A549 (cell line): ENCODE measurements around the gene TRMT10C. TPM values are rescaled to one million over a fixed set of nuclear protein-coding genes. Genes with fewer than 3 reads are reported as not detected.

ENCODE experiments used
- ATAC-seq, 2 experiments: fragments of 200-7000 bp in 1 of 2; fragments of >200 bp in 1 of 2; cut with Nextera tagmentation in 1 of 2; cut with Tn5 transposase in 1 of 2; 3 replicates each; pipeline versions ENCODE4 v1.8.0 to v1.9.1; 2018 to 2020; ENCODE audit warnings: mild to moderate bottlenecking in 1 of 2, moderate library complexity in 1 of 2
- CTCF ChIA-PET: fragments of 300-600 bp; sonication (Branson Sonifier 250); formaldehyde crosslinking; extraction: SDS; loops from one replicate; lab custom pipeline; 2021; ENCODE audit warnings: antibody characterized with exemption, inconsistent platforms; lab: Yijun Ruan, JAX
- POLR2A ChIA-PET: fragments of 350-600 bp; formaldehyde crosslinking; extraction: SDS; loops from one replicate; lab custom pipeline; 2021; ENCODE audit warnings: antibody characterized with exemption, inconsistent platforms; lab: Yijun Ruan, JAX
- DNase-seq, 2 experiments: peaks; one replicate each; pipeline versions ENCODE4 v3.0.0 to v3.0.0-alpha.2; 2011 to 2016; ENCODE audit warnings: low read depth in 1 of 2, low spot score in 1 of 2
- FAIRE-seq: peaks from 2 replicates; lab custom pipeline; 2011; peaks lifted over from hg19 to GRCh38; lab: Jason Lieb, UNC
- H3K27ac ChIP-seq, 2 experiments: fragments of >200 bp; sonication (Bioruptor Twin); formaldehyde crosslinking; 3 replicates each; pipeline ENCODE4 v1.5.1; 2016 to 2017
- H3K4me1 ChIP-seq: fragments of >200 bp; sonication (Bioruptor Twin); formaldehyde crosslinking; 3 replicates; pipeline ENCODE4 v1.6.1; 2016
- H3K4me2 ChIP-seq: fragments of >200 bp; sonication (Bioruptor Twin); formaldehyde crosslinking; 3 replicates; pipeline ENCODE4 v1.6.1; 2016
- H3K4me3 ChIP-seq: fragments of >200 bp; sonication (Bioruptor Twin); formaldehyde crosslinking; 3 replicates; pipeline ENCODE4 v1.5.1; 2016
- H3K9me3 ChIP-seq: fragments of >200 bp; sonication (Bioruptor Twin); formaldehyde crosslinking; 3 replicates; pipeline ENCODE4 v1.6.1; 2016
- BHLHE40 ChIP-seq: IDR thresholded peaks from 2 replicates; pipeline ENCODE4 v1.6.1; 2012; ENCODE audit warnings: low read depth, low read length, inconsistent platforms
- CBX2 ChIP-seq: fragments of 200-600 bp; sonication (generic); IDR thresholded peaks from 2 replicates; pipeline ENCODE4 v1.6.1; 2016; ENCODE audit warnings: low read depth, mild to moderate bottlenecking, borderline replicate concordance
- CBX8 ChIP-seq: fragments of 200-600 bp; sonication (generic); IDR thresholded peaks from 2 replicates; pipeline ENCODE4 v1.6.1; 2016
- CEBPB ChIP-seq, 2 experiments: fragments of >200 bp in 1 of 2; sonication (Bioruptor Twin) in 1 of 2; formaldehyde crosslinking in 1 of 2; IDR thresholded peaks; 2 replicates each; pipeline ENCODE4 v1.6.1; 2012 to 2016
- E2F6 ChIP-seq: IDR thresholded peaks from 2 replicates; pipeline ENCODE4 v1.6.1; 2012; ENCODE audit warnings: low read depth, borderline replicate concordance
- FOSL2 ChIP-seq, 2 experiments: fragments of 450-650 bp in 1 of 2; fragments of >200 bp in 1 of 2; sonication (Bioruptor Twin) in 1 of 2; formaldehyde crosslinking; IDR thresholded peaks; 2 replicates each; pipeline versions ENCODE4 v1.5.0 to v1.6.1; 2016 to 2020; ENCODE audit warnings: mild to moderate bottlenecking in 1 of 2, moderate library complexity in 1 of 2
- FOXS1 ChIP-seq: fragments of 250-450 bp; sonication (Bioruptor Pico); IDR thresholded peaks from 2 replicates; pipeline ENCODE4 v1.5.0; 2020; ENCODE audit warnings: mild to moderate bottlenecking, moderate library complexity
- GATA3 ChIP-seq: IDR thresholded peaks from 2 replicates; pipeline ENCODE4 v1.6.1; 2012; ENCODE audit warnings: borderline replicate concordance
- HDAC2 ChIP-seq: fragments of 200-600 bp; sonication (generic); IDR thresholded peaks from 2 replicates; pipeline ENCODE4 v1.6.1; 2016
- HOXA7 ChIP-seq: fragments of 250-450 bp; sonication (Bioruptor Pico); IDR thresholded peaks from 2 replicates; pipeline ENCODE4 v1.5.0; 2020; ENCODE audit warnings: mild to moderate bottlenecking, moderate library complexity
- HOXB13 ChIP-seq: fragments of 250-450 bp; sonication (Bioruptor Pico); IDR thresholded peaks from 2 replicates; pipeline ENCODE4 v1.5.0; 2020; ENCODE audit warnings: low read depth, mild to moderate bottlenecking, moderate library complexity
- HOXB5 ChIP-seq: fragments of 250-450 bp; sonication (Bioruptor Pico); IDR thresholded peaks from 2 replicates; pipeline ENCODE4 v1.5.0; 2020; ENCODE audit warnings: mild to moderate bottlenecking, moderate library complexity
- JUN ChIP-seq, 2 experiments: fragments of >200 bp; sonication (Bioruptor Twin); formaldehyde crosslinking; IDR thresholded peaks; 2 replicates in 1 of 2; 3 replicates in 1 of 2; pipeline ENCODE4 v1.6.1; 2016 to 2017
- JUNB ChIP-seq: fragments of >200 bp; sonication (Bioruptor Twin); formaldehyde crosslinking; IDR thresholded peaks from 2 replicates; pipeline ENCODE4 v1.6.1; 2016
- KDM5A ChIP-seq: fragments of 200-600 bp; sonication (generic); IDR thresholded peaks from 2 replicates; pipeline ENCODE4 v1.6.1; 2016; ENCODE audit warnings: antibody characterized with exemption, mild to moderate bottlenecking
- MYC ChIP-seq: IDR thresholded peaks from 2 replicates; pipeline ENCODE4 v1.6.1; 2012; ENCODE audit warnings: mild to moderate bottlenecking, inconsistent platforms, low read length, improper control_type of control experiment, borderline replicate concordance
- PHF8 ChIP-seq: fragments of 200-600 bp; sonication (generic); IDR thresholded peaks from 2 replicates; pipeline ENCODE4 v1.6.1; 2016; ENCODE audit warnings: low read depth, mild to moderate bottlenecking, antibody characterized with exemption, moderate library complexity, borderline replicate concordance
- POLR2A ChIP-seq: IDR thresholded peaks from 2 replicates; pipeline ENCODE4 v1.6.1; 2012; ENCODE audit warnings: mild to moderate bottlenecking, low read length
- POLR2AphosphoS2 ChIP-seq: conservative IDR thresholded peaks from 2 replicates; pipeline ENCODE4 v1.6.1; 2012; ENCODE audit warnings: low read length, improper control_type of control experiment, inconsistent platforms
- RCOR1 ChIP-seq: fragments of 150-350 bp; IDR thresholded peaks from 2 replicates; pipeline ENCODE4 v1.6.1; 2014; ENCODE audit warnings: antibody characterized with exemption, low read length, low read depth
- SMC3 ChIP-seq: fragments of >200 bp; sonication (Bioruptor Twin); formaldehyde crosslinking; IDR thresholded peaks from 3 replicates; pipeline ENCODE4 v1.6.1; 2018; ENCODE audit warnings: inconsistent platforms
- SREBF2 ChIP-seq: fragments of 450-650 bp; IDR thresholded peaks from 2 replicates; pipeline ENCODE4 v1.6.1; 2014; ENCODE audit warnings: mild to moderate bottlenecking, moderate library complexity
- TFCP2L1 ChIP-seq: fragments of 250-450 bp; sonication (Bioruptor Pico); IDR thresholded peaks from 2 replicates; pipeline ENCODE4 v1.5.0; 2021; ENCODE audit warnings: mild to moderate bottlenecking
- ZC3H11A ChIP-seq: fragments of 450-650 bp; IDR thresholded peaks from 2 replicates; pipeline ENCODE4 v1.6.1; 2014; ENCODE audit warnings: antibody characterized with exemption, mild to moderate bottlenecking
- ZNF302 ChIP-seq: fragments of 250-450 bp; sonication (Bioruptor Pico); IDR thresholded peaks from 2 replicates; pipeline ENCODE4 v1.9.0; 2021; ENCODE audit warnings: inconsistent platforms, mild to moderate bottlenecking, moderate library complexity
- WGBS: methylation state at CpG from one replicate; pipeline ENCODE4 v1.1.6; 2017; ENCODE audit errors: missing lambda C conversion rate; 5-methylcytosine and 5-hydroxymethylcytosine counted together
- polyA minus RNA-seq: library from RNA; depleted of rRNA, polyadenylated mRNA; stranded (reverse); fragments of >200 nt; gene quantifications from 2 replicates; pipeline ENCODE4 v1.2.3, GENCODE V29; 2011; rRNA and poly(A)+ RNA removed
- polyA plus RNA-seq, 4 experiments: library from polyadenylated mRNA; depleted of rRNA in 3 of 4; stranded (reverse); fragments of >200 nt; fragmentation: RNase III in 1 of 4; extraction: RNeasy Plus Mini Kit Qiagen cat#74134 plus additional on column Dnase treatment in 1 of 4; gene quantifications; 2 replicates in 3 of 4; 3 replicates in 1 of 4; pipeline ENCODE4 v1.2.3, GENCODE V29; 2011 to 2017
- TF ChIP-seq, protein P1 (sequence below): fragments of 200-600 bp; sonication (generic); IDR thresholded peaks from 2 replicates; pipeline ENCODE4 v1.6.1; 2016; ENCODE audit warnings: antibody characterized with exemption, mild to moderate bottlenecking, moderate library complexity
- TF ChIP-seq, protein P2 (sequence below): fragments of >200 bp; sonication (Bioruptor Twin); formaldehyde crosslinking; IDR thresholded peaks from 3 replicates; pipeline ENCODE4 v1.6.1; 2016
- TF ChIP-seq, protein P3 (sequence below): IDR thresholded peaks from 2 replicates; pipeline ENCODE4 v1.6.1; 2012
- TF ChIP-seq, protein P4 (sequence below): IDR thresholded peaks from 2 replicates; pipeline ENCODE4 v1.6.1; 2012
- TF ChIP-seq, protein P5 (sequence below): fragments of 450-650 bp; IDR thresholded peaks from 2 replicates; pipeline ENCODE4 v1.6.1; 2014; ENCODE audit warnings: antibody characterized with exemption
- TF ChIP-seq, protein P6 (sequence below): fragments of 250-450 bp; sonication (Bioruptor Pico); IDR thresholded peaks from 2 replicates; pipeline ENCODE4 v1.5.0; 2020; ENCODE audit warnings: low read depth, mild to moderate bottlenecking, moderate library complexity

Gene TRMT10C
- polyA plus RNA-seq (2011; rRNA removed) (27.7 and 37.0 TPM in 2 replicates), polyA plus RNA-seq (2017; fragmentation: RNase III; extraction: RNeasy Plus Mini Kit Qiagen cat#74134 plus additional on column Dnase treatment) (30.8 to 32.7 TPM (median 32.5 TPM) in 3 replicates), polyA minus RNA-seq (8.8 and 9.3 TPM in 2 replicates)
- 10.6 and 12.2 TPM in 2 replicates for polyA plus RNA-seq (2012; cell fraction: cytosol; rRNA removed)
- polyA plus RNA-seq (2012; cell fraction: nucleus; rRNA removed): 9.2 and 10.7 TPM in 2 replicates

DNA sequence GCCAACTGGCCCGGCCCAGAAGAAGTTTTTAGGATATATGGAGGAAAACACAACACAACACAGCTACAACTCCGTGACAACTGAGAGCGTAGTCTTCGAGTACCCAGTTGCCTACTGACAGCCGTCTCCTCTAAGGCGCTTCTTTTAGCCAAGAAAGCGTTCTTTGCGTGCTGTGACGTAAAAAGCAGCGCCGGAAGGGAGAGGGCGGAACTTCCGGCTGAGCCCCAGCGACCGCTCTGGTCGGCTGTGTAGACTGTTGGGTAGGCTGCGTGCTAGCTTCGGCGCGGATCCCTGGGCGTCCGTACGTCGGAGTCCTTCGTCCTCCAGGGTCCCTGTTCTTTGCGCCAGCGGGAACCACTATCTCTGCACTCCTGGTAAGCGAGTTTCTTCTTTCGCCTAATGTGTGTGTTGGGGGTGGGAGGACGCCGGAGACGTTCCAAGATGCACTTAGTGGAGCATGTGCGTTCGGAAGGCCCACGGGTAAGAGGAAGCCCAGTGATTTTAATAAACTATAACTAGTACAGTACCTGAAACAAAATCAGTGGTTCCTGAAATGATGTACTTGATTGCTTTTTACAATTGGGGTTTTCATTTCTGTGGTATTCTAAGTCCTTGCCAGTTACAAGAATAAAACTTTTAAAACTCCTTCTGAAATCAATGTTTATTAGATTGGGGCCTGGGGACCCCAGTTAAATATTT, at the start of gene TRMT10C:
TSS of gene TRMT10C (plus strand) at position 239 of the 699 bp plus-strand sequence. CDS start 2,914 bp downstream, outside the sequence.
- Histone ChIP-seq H3K4me3 (peak within 1 kb of the TSS; percentile 93), H3K4me2 (peak within 1 kb of the TSS; percentile 93), H3K9me3 (no peaks in the 10 kb centered on the region), H3K27ac (peak within 1 kb of the TSS; percentile 88 to 93), H3K4me1 (peaks cover 13% of the 10 kb centered on the region; the same call in 2 of the 3 replicates)
- ATAC-seq: peak; percentile 100
- WGBS: under 1% methylated on average over 26 of the region's 35 CpGs
- ChIA-PET POLR2A (interaction anchor here (0.7 to 1.8 kb wide), 7 partner anchors 9 to 115 kb away, joined by 3 to 29 read pairs (median 5); partner anchors contain the start of genes PCNP, SENP7 and ZBTB11), CTCF (interaction anchor here (0.6 to 3.0 kb wide), 3 partner anchors 11 to 377 kb away, joined by 3 to 18 read pairs (median 3); partner anchors contain the start of gene PCNP)
- TF ChIP-seq KDM5A (peak; percentile 42; the same call in 1 of the 2 replicates), RCOR1 (no peak), HOXB5 (0 out of 2 replicates have a peak, but pooled peaks have one; percentile 49), E2F6 (peak; percentile 78; the same call in 1 of the 2 replicates), ZC3H11A (no peak), CEBPB (IDR thresholded peaks at IDR 0.05) (no peak), JUNB (no peak), HOXB13 (CRISPR knock-in tag) (no peak), POLR2AphosphoS2 (no peak), HOXA7 (no peak), CBX2 (no peak), FOSL2 (IDR thresholded peaks at IDR 0.05) (no peak), FOSL2 (CRISPR knock-in tag; IDR thresholded peaks at IDR 0.05) (no peak), POLR2A (peak; percentile 77; the same call in 1 of the 2 replicates), FOXS1 (CRISPR knock-in tag) (no peak), CBX8 (no peak), ZNF302 (no peak), MYC (peak; percentile 44), SREBF2 (no peak), GATA3 (no peak), PHF8 (peak; percentile 89), JUN (IDR thresholded peaks at IDR 0.05) (peak; percentile 59 to 87; a peak in 4 of 5 replicates), SMC3 (no peak), TFCP2L1 (CRISPR knock-in tag) (no peak), BHLHE40 (no peak), HDAC2 (no peak)
- TF ChIP-seq, protein P1, sequence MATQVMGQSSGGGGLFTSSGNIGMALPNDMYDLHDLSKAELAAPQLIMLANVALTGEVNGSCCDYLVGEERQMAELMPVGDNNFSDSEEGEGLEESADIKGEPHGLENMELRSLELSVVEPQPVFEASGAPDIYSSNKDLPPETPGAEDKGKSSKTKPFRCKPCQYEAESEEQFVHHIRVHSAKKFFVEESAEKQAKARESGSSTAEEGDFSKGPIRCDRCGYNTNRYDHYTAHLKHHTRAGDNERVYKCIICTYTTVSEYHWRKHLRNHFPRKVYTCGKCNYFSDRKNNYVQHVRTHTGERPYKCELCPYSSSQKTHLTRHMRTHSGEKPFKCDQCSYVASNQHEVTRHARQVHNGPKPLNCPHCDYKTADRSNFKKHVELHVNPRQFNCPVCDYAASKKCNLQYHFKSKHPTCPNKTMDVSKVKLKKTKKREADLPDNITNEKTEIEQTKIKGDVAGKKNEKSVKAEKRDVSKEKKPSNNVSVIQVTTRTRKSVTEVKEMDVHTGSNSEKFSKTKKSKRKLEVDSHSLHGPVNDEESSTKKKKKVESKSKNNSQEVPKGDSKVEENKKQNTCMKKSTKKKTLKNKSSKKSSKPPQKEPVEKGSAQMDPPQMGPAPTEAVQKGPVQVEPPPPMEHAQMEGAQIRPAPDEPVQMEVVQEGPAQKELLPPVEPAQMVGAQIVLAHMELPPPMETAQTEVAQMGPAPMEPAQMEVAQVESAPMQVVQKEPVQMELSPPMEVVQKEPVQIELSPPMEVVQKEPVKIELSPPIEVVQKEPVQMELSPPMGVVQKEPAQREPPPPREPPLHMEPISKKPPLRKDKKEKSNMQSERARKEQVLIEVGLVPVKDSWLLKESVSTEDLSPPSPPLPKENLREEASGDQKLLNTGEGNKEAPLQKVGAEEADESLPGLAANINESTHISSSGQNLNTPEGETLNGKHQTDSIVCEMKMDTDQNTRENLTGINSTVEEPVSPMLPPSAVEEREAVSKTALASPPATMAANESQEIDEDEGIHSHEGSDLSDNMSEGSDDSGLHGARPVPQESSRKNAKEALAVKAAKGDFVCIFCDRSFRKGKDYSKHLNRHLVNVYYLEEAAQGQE: peak; percentile 30; the same call in 1 of the 2 replicates
- TF ChIP-seq, protein P2, sequence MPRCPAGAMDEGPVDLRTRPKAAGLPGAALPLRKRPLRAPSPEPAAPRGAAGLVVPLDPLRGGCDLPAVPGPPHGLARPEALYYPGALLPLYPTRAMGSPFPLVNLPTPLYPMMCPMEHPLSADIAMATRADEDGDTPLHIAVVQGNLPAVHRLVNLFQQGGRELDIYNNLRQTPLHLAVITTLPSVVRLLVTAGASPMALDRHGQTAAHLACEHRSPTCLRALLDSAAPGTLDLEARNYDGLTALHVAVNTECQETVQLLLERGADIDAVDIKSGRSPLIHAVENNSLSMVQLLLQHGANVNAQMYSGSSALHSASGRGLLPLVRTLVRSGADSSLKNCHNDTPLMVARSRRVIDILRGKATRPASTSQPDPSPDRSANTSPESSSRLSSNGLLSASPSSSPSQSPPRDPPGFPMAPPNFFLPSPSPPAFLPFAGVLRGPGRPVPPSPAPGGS: peak; percentile 87; the same call in 1 of the 3 replicates
- TF ChIP-seq, protein P3, sequence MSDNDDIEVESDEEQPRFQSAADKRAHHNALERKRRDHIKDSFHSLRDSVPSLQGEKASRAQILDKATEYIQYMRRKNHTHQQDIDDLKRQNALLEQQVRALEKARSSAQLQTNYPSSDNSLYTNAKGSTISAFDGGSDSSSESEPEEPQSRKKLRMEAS: peak; percentile 95
- TF ChIP-seq, protein P4, sequence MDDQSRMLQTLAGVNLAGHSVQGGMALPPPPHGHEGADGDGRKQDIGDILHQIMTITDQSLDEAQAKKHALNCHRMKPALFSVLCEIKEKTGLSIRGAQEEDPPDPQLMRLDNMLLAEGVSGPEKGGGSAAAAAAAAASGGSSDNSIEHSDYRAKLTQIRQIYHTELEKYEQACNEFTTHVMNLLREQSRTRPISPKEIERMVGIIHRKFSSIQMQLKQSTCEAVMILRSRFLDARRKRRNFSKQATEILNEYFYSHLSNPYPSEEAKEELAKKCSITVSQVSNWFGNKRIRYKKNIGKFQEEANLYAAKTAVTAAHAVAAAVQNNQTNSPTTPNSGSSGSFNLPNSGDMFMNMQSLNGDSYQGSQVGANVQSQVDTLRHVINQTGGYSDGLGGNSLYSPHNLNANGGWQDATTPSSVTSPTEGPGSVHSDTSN: no peak
- TF ChIP-seq, protein P5, sequence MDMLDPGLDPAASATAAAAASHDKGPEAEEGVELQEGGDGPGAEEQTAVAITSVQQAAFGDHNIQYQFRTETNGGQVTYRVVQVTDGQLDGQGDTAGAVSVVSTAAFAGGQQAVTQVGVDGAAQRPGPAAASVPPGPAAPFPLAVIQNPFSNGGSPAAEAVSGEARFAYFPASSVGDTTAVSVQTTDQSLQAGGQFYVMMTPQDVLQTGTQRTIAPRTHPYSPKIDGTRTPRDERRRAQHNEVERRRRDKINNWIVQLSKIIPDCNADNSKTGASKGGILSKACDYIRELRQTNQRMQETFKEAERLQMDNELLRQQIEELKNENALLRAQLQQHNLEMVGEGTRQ: no peak
- TF ChIP-seq, protein P6, sequence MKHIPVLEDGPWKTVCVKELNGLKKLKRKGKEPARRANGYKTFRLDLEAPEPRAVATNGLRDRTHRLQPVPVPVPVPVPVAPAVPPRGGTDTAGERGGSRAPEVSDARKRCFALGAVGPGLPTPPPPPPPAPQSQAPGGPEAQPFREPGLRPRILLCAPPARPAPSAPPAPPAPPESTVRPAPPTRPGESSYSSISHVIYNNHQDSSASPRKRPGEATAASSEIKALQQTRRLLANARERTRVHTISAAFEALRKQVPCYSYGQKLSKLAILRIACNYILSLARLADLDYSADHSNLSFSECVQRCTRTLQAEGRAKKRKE (CRISPR knock-in tag): peak; percentile 8; the same call in 1 of the 2 replicates
- peak; percentile 90 to 93 for DNase-seq
- FAIRE-seq: no peak
